NB4 (cell line): ENCODE measurements around the gene TMEM201.

Experiments
- POLR2A ChIP-seq: IDR thresholded peaks from 2 replicates; pipeline ENCODE4 v1.6.1; 2011; ENCODE audit warnings: mild to moderate bottlenecking; ENCODE audit not compliant: insufficient read length; ENCODE audit errors: extremely low read depth
- TF ChIP-seq, protein P1 (sequence below): IDR thresholded peaks from 2 replicates; pipeline ENCODE4 v1.6.1; 2011; ENCODE audit warnings: low read depth, low read length

DNA sequence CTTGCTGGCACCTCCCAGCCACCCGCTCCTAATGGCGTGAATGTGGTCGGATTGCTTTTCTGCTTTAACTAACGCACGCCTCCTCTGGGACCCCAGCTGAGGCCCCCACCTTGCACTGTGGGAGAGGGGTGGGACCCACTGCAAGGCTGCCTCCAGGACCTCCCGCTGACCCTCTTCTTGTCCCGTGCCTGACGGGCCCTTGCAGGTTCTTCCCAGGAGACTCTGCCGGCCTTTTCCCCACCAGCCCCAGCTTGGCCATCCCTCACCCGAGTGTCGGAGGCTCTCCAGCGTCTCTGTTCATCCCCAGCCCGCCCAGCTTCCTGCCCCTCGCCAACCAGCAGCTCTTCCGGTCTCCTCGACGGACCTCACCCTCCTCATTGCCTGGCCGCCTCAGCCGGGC lies 18.6 kb downstream of the TMEM201 start:
- TF ChIP-seq, protein P1, sequence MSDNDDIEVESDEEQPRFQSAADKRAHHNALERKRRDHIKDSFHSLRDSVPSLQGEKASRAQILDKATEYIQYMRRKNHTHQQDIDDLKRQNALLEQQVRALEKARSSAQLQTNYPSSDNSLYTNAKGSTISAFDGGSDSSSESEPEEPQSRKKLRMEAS, result no peak
- no peak for TF ChIP-seq POLR2A
